HPDE6-E6E7 (cell line): Measurements from ENCODE around the gene COL4A2.

Experiments
- DNase-seq: peaks from one replicate; pipeline ENCODE4 v3.0.0; 2011; ENCODE audit warnings: missing footprints; ENCODE audit errors: extremely low spot score

COL4A2 gene

GRCh38 chr13:110419381-110419791 lies 112.3 kb downstream of the COL4A2 start:
- peak; percentile 41 for DNase-seq

GRCh38 chr13:110419946-110420345 lies 112.9 kb downstream of the COL4A2 start:
- no peak for DNase-seq

GRCh38 chr13:110420626-110421025 lies 113.5 kb downstream of the COL4A2 start:
- no peak for DNase-seq

- no peak for DNase-seq
These were observed 114.0 kb downstream of the COL4A2 start for GRCh38 chr13:110421061-110421460.

- DNase-seq, result no peak
These were observed 114.8 kb downstream of the COL4A2 start for GRCh38 chr13:110421696-110422385.

GRCh38 chr13:110422913-110423688 lies 116.0 kb downstream of the COL4A2 start:
- peak; percentile 21 for DNase-seq

GRCh38 chr13:110423689-110424302 lies 116.7 kb downstream of the COL4A2 start:
- DNase-seq, result no peak

- DNase-seq, result no peak
These were observed 117.7 kb downstream of the COL4A2 start for GRCh38 chr13:110424569-110425443.

GRCh38 chr13:110425444-110425780 lies 118.3 kb downstream of the COL4A2 start:
- no peak for DNase-seq

- DNase-seq, result no peak
These were observed 119.7 kb downstream of the COL4A2 start for GRCh38 chr13:110426735-110427134.

GRCh38 chr13:110428313-110428712 lies 121.2 kb downstream of the COL4A2 start:
- DNase-seq, result no peak

GRCh38 chr13:110430391-110431336 lies 123.6 kb downstream of the COL4A2 start:
- DNase-seq, result no peak

- no peak for DNase-seq
These were observed 124.6 kb downstream of the COL4A2 start for GRCh38 chr13:110431425-110432294.

GRCh38 chr13:110432522-110432921 lies 125.4 kb downstream of the COL4A2 start:
- DNase-seq, result no peak

GRCh38 chr13:110433014-110433413 lies 125.9 kb downstream of the COL4A2 start:
- DNase-seq, result no peak

- DNase-seq, result no peak
These were observed 127.5 kb downstream of the COL4A2 start for GRCh38 chr13:110434629-110435028.

GRCh38 chr13:110435331-110435730 lies 128.2 kb downstream of the COL4A2 start:
- no peak for DNase-seq

GRCh38 chr13:110436276-110436675 lies 129.2 kb downstream of the COL4A2 start:
- no peak for DNase-seq

GRCh38 chr13:110436786-110437370 lies 129.8 kb downstream of the COL4A2 start:
- no peak for DNase-seq
